Sigmoid colon (tissue), 4 donors: ENCODE data around the gene ECHDC1.

ENCODE experiments used
- POLR2A ChIP-seq, 2 donors: fragments of 450-650 bp; IDR thresholded peaks; one replicate each; pipeline ENCODE4 v1.6.1; 2016; ENCODE audit warnings: antibody characterized with exemption in 2 of 2, mild to moderate bottlenecking in 2 of 2, moderate library complexity in 2 of 2
- POLR2AphosphoS5 ChIP-seq, 4 donors: sonication (generic); formaldehyde crosslinking; IDR thresholded peaks; one replicate each; pipeline ENCODE4 v1.6.1; 2017; ENCODE audit warnings: antibody characterized with exemption in 4 of 4

- TF ChIP-seq POLR2A (IDR thresholded peaks at IDR 0.05) = no peak
- no peak for TF ChIP-seq POLR2AphosphoS5 (IDR thresholded peaks at IDR 0.05)
Observed at GRCh38 chr6:127297502-127298070, 45.8 kb downstream of the ECHDC1 start.
